HepG2 (cell line): ENCODE data around the gene RALY. TPM values are rescaled to one million over a fixed set of nuclear protein-coding genes. Genes with fewer than 3 reads are reported as not detected.

Source experiments
- CTCF ChIP-seq: sonication (generic); formaldehyde crosslinking; IDR thresholded peaks from 2 replicates; pipeline ENCODE4 v1.5.0; 2020; ENCODE audit warnings: mild to moderate bottlenecking, missing genetic modification reagents, moderate library complexity
- GZF1 ChIP-seq: sonication (generic); formaldehyde crosslinking; IDR thresholded peaks from 2 replicates; pipeline ENCODE4 v1.5.1; 2020; ENCODE audit warnings: mild to moderate bottlenecking, missing genetic modification reagents
- HNRNPLL ChIP-seq: fragments of 200-400 bp; formaldehyde crosslinking; IDR thresholded peaks from 2 replicates; pipeline ENCODE4 v1.6.1; 2017; ENCODE audit warnings: mild to moderate bottlenecking, low read depth, low read length; ENCODE audit not compliant: poor library complexity, severe bottlenecking
- KLF11 ChIP-seq: IDR thresholded peaks from 2 replicates; pipeline ENCODE4 v1.6.1; 2016; ENCODE audit warnings: missing compliant biosample characterization
- KLF16 ChIP-seq, 2 experiments: sonication (generic) in 1 of 2; formaldehyde crosslinking in 1 of 2; IDR thresholded peaks; 2 replicates each; pipeline versions ENCODE4 v1.6.1 to v1.8.0; 2016 to 2023; ENCODE audit warnings: missing genetic modification reagents in 2 of 2, missing compliant biosample characterization in 1 of 2
- KMT2B ChIP-seq: IDR thresholded peaks from 2 replicates; pipeline ENCODE4 v1.6.1; 2016; ENCODE audit warnings: missing genetic modification reagents, missing compliant biosample characterization
- MAFF ChIP-seq: IDR thresholded peaks from 2 replicates; pipeline ENCODE4 v1.6.1; 2011; ENCODE audit warnings: low read depth, low read length, improper control_type of control experiment
- SOX13 ChIP-seq, 3 experiments: fragments of 450-650 bp in 1 of 3; sonication (generic) in 1 of 3; formaldehyde crosslinking in 1 of 3; IDR thresholded peaks in 2 of 3; conservative IDR thresholded peaks in 1 of 3; 2 replicates each; pipeline versions ENCODE4 v1.5.0 to v1.6.1; 2016 to 2020; ENCODE audit warnings: antibody characterized with exemption in 1 of 3, mild to moderate bottlenecking in 1 of 3, missing compliant biosample characterization in 1 of 3, missing genetic modification reagents in 1 of 3, moderate library complexity in 1 of 3
- STAG1 ChIP-seq: sonication (generic); formaldehyde crosslinking; IDR thresholded peaks from 2 replicates; pipeline ENCODE4 v1.4.0; 2020; ENCODE audit warnings: missing genetic modification reagents
- YY1 ChIP-seq: IDR thresholded peaks from 2 replicates; pipeline ENCODE4 v1.6.1; 2011; ENCODE audit warnings: low read length, low read depth, moderate library complexity, mild to moderate bottlenecking; ENCODE audit not compliant: insufficient read depth, insufficient replicate concordance
- ZNF33B ChIP-seq: sonication (generic); formaldehyde crosslinking; IDR thresholded peaks from 2 replicates; pipeline ENCODE4 v1.5.1; 2020; ENCODE audit warnings: mild to moderate bottlenecking, missing genetic modification reagents
- ZNF644 ChIP-seq: IDR thresholded peaks from 2 replicates; pipeline ENCODE4 v1.6.1; 2016; ENCODE audit warnings: low read depth
- ZNF737 ChIP-seq: sonication (generic); formaldehyde crosslinking; IDR thresholded peaks from 2 replicates; pipeline ENCODE4 v1.5.0; 2020; ENCODE audit warnings: missing genetic modification reagents, mild to moderate bottlenecking, borderline replicate concordance
- polyA plus RNA-seq, 8 experiments: library from polyadenylated mRNA; depleted of rRNA in 3 of 8; stranded (reverse) in 7 of 8; unstranded in 1 of 8; fragments of >200 nt; fragmentation: Illumina TruSeq in 4 of 8; extraction: Trizol in 4 of 8; gene quantifications; 2 replicates each; pipeline versions ENCODE4 v1.2.1 to v1.2.3, GENCODE V29; 2011 to 2016; ENCODE audit warnings: low read depth in 4 of 8, missing spikeins in 1 of 8, mixed read lengths in 1 of 8; ENCODE audit not compliant: insufficient read depth in 1 of 8
- total RNA-seq, 5 experiments: library from RNA; depleted of rRNA; stranded (reverse); fragments of >200 nt; fragmentation: Illumina TruSeq; extraction: Trizol; gene quantifications; 2 replicates each; pipeline ENCODE4 v1.2.3, GENCODE V29; 2016; ENCODE audit warnings: low read depth in 1 of 5
- TF ChIP-seq, protein P1 (sequence below): sonication (generic); formaldehyde crosslinking; IDR thresholded peaks from 2 replicates; pipeline ENCODE4 v1.4.0; 2020; ENCODE audit warnings: missing genetic modification reagents, borderline replicate concordance
- TF ChIP-seq, protein P2 (sequence below): sonication (generic); formaldehyde crosslinking; IDR thresholded peaks from 2 replicates; pipeline ENCODE4 v1.4.0; 2020; ENCODE audit warnings: low read depth, missing genetic modification reagents
- TF ChIP-seq, protein P3 (sequence below): sonication (generic); formaldehyde crosslinking; IDR thresholded peaks from 2 replicates; pipeline ENCODE4 v1.8.0; 2022; ENCODE audit warnings: missing genetic modification reagents, mild to moderate bottlenecking, moderate library complexity, borderline replicate concordance

The RALY gene
- total and polyA plus RNA-seq, 2 of the 13 experiments (the other 11 are each of a cell fraction or from before 2014, with no cell fraction given), result 178 to 186 TPM

DNA sequence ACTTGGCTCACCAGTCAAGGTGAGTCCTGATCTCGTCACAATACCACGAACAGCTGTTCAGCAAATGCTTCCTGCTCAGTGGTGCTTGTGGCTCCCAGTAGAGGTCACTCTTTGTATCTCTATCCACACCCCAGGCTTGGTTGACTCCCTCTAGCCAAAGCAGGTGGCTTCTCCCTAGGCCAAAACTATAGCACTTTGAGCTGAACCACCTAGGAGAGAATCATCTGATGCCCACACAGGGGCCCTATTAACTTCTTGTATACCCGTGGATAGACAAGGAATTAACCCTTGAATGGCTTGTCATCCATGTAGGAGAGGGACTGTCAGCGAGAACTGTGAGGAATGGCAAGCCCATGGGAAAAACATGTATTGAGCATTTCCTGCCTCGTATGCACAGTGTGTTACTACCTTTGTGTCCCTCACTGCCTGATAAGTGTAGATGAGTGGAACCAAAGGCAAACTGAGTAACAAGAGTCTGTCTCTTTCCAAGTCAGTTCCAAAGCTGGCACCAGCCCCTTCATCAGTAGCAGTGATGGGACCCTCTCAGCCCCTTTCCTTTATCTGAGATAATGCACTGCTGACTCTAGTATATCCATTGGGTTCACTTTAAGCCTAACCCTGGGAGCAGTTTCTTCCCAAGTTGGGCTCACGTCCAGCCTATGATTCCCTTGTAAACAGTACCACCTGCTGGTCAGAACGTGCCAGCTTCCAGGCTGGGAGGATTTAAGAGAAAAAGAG, 75.8 kb downstream of the RALY start (continued):
- TF ChIP-seq GZF1 (CRISPR knock-in tag), result peak; percentile 74; the same call in 1 of the 2 replicates
- 0 out of 2 replicates have a peak, but pooled peaks have one; percentile 71 for TF ChIP-seq ZNF737 (CRISPR knock-in tag)
- no peak for TF ChIP-seq SOX13 (IDR thresholded peaks at IDR 0.05)
- TF ChIP-seq SOX13 (CRISPR knock-in tag; conservative IDR thresholded peaks at IDR 0.05 in 1 of 2, IDR thresholded peaks at IDR 0.05 in 1 of 2), result 0 out of 4 replicates have a peak, but pooled peaks of 1 of the 2 experiments have one; percentile 11
- TF ChIP-seq KLF11 (CRISPR knock-in tag), result peak; percentile 64; the same call in 1 of the 2 replicates
- 0 out of 2 replicates have a peak, but pooled peaks have one; percentile 32 for TF ChIP-seq ZNF33B (CRISPR knock-in tag)
- TF ChIP-seq, protein P1, sequence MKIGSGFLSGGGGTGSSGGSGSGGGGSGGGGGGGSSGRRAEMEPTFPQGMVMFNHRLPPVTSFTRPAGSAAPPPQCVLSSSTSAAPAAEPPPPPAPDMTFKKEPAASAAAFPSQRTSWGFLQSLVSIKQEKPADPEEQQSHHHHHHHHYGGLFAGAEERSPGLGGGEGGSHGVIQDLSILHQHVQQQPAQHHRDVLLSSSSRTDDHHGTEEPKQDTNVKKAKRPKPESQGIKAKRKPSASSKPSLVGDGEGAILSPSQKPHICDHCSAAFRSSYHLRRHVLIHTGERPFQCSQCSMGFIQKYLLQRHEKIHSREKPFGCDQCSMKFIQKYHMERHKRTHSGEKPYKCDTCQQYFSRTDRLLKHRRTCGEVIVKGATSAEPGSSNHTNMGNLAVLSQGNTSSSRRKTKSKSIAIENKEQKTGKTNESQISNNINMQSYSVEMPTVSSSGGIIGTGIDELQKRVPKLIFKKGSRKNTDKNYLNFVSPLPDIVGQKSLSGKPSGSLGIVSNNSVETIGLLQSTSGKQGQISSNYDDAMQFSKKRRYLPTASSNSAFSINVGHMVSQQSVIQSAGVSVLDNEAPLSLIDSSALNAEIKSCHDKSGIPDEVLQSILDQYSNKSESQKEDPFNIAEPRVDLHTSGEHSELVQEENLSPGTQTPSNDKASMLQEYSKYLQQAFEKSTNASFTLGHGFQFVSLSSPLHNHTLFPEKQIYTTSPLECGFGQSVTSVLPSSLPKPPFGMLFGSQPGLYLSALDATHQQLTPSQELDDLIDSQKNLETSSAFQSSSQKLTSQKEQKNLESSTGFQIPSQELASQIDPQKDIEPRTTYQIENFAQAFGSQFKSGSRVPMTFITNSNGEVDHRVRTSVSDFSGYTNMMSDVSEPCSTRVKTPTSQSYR (CRISPR knock-in tag), result no peak
- TF ChIP-seq, protein P2, sequence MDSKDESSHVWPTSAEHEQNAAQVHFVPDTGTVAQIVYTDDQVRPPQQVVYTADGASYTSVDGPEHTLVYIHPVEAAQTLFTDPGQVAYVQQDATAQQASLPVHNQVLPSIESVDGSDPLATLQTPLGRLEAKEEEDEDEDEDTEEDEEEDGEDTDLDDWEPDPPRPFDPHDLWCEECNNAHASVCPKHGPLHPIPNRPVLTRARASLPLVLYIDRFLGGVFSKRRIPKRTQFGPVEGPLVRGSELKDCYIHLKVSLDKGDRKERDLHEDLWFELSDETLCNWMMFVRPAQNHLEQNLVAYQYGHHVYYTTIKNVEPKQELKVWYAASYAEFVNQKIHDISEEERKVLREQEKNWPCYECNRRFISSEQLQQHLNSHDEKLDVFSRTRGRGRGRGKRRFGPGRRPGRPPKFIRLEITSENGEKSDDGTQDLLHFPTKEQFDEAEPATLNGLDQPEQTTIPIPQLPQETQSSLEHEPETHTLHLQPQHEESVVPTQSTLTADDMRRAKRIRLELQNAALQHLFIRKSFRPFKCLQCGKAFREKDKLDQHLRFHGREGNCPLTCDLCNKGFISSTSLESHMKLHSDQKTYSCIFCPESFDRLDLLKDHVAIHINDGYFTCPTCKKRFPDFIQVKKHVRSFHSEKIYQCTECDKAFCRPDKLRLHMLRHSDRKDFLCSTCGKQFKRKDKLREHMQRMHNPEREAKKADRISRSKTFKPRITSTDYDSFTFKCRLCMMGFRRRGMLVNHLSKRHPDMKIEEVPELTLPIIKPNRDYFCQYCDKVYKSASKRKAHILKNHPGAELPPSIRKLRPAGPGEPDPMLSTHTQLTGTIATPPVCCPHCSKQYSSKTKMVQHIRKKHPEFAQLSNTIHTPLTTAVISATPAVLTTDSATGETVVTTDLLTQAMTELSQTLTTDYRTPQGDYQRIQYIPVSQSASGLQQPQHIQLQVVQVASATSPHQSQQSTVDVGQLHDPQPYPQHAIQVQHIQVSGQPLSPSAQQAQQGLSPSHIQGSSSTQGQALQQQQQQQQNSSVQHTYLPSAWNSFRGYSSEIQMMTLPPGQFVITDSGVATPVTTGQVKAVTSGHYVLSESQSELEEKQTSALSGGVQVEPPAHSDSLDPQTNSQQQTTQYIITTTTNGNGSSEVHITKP (CRISPR knock-in tag), result 0 out of 2 replicates have a peak, but pooled peaks have one; percentile 10
- TF ChIP-seq HNRNPLL, result no peak
- TF ChIP-seq, protein P3, sequence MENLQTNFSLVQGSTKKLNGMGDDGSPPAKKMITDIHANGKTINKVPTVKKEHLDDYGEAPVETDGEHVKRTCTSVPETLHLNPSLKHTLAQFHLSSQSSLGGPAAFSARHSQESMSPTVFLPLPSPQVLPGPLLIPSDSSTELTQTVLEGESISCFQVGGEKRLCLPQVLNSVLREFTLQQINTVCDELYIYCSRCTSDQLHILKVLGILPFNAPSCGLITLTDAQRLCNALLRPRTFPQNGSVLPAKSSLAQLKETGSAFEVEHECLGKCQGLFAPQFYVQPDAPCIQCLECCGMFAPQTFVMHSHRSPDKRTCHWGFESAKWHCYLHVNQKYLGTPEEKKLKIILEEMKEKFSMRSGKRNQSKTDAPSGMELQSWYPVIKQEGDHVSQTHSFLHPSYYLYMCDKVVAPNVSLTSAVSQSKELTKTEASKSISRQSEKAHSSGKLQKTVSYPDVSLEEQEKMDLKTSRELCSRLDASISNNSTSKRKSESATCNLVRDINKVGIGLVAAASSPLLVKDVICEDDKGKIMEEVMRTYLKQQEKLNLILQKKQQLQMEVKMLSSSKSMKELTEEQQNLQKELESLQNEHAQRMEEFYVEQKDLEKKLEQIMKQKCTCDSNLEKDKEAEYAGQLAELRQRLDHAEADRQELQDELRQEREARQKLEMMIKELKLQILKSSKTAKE, result no peak
- TF ChIP-seq STAG1 (CRISPR knock-in tag), result peak; percentile 97
- no peak for TF ChIP-seq YY1
- TF ChIP-seq MAFF, result 0 out of 2 replicates have a peak, but pooled peaks have one; percentile 0
- peak; percentile 95 for TF ChIP-seq CTCF (CRISPR knock-in tag)
- TF ChIP-seq KMT2B, result 0 out of 2 replicates have a peak, but pooled peaks have one; percentile 14
- TF ChIP-seq KLF16 (CRISPR knock-in tag; IDR thresholded peaks at IDR 0.05), result peak in 1 of 2 experiments; percentile 58; a peak in 1 of 4 replicates
- TF ChIP-seq ZNF644 (CRISPR knock-in tag), result 0 out of 2 replicates have a peak, but pooled peaks have one; percentile 26
